HepG2 (cell line): ENCODE measurements around the gene P3H4. TPM values are rescaled to one million over a fixed set of nuclear protein-coding genes. Genes with fewer than 3 reads are reported as not detected.

ENCODE experiments used
- ATAC-seq: fragments of 200-7000 bp; cut with Tn5 transposase; 3 replicates; pipeline ENCODE4 v1.9.1; 2020; ENCODE audit warnings: mild to moderate bottlenecking, moderate library complexity
- BruUV-seq: library from RNA; stranded (reverse); fragments of 400-500 nt; replicated peaks from 2 replicates; lab custom pipeline; 2021; lab: Mats Ljungman, UMichigan
- CTCF ChIA-PET: fragments of 300-600 bp; formaldehyde crosslinking; extraction: SDS; loops from one replicate; lab custom pipeline; 2021; ENCODE audit warnings: low total read pairs, inconsistent platforms, low intra/inter-chr PET ratio; lab: Yijun Ruan, JAX
- POLR2A ChIA-PET: fragments of 350-600 bp; sonication (Branson Sonifier 250); formaldehyde crosslinking; loops from one replicate; lab custom pipeline; 2020; ENCODE audit warnings: antibody characterized with exemption, inconsistent platforms; lab: Yijun Ruan, JAX
- DNase-seq: peaks from one replicate; pipeline ENCODE4 v3.0.0-alpha.2; 2015; ENCODE audit warnings: low spot score
- FAIRE-seq: peaks from 3 replicates; lab custom pipeline; 2011; peaks lifted over from hg19 to GRCh38; lab: Jason Lieb, UNC
- H2AFZ ChIP-seq: one replicate; pipeline ENCODE4 v1.6.1; 2011; ENCODE audit warnings: low read length, inconsistent platforms
- H3K27ac ChIP-seq: fragments of 300-600 bp; 3 replicates; pipeline ENCODE4 v1.8.0; 2011; ENCODE audit warnings: mixed run types, mild to moderate bottlenecking, mixed read lengths, low read length, inconsistent platforms; ENCODE audit not compliant: insufficient read depth; ENCODE audit errors: extremely low read length
- H3K27me3 ChIP-seq, 2 experiments: fragments of 200-600 bp in 1 of 2; 2 replicates in 1 of 2; 3 replicates in 1 of 2; pipeline versions ENCODE4 v1.6.0 to v1.8.0; 2011; ENCODE audit warnings: low read length in 2 of 2, mild to moderate bottlenecking in 2 of 2, moderate library complexity in 2 of 2, inconsistent platforms in 1 of 2; ENCODE audit not compliant: insufficient read depth in 2 of 2, control insufficient read depth in 1 of 2
- H3K36me3 ChIP-seq, 2 experiments: fragments of 200-600 bp in 1 of 2; replicated peaks in 1 of 2; 2 replicates in 1 of 2; 3 replicates in 1 of 2; pipeline versions ENCODE4 v1.5.1 to v1.8.0; 2011; ENCODE audit warnings: low read length in 2 of 2, inconsistent platforms in 1 of 2; ENCODE audit not compliant: insufficient read depth in 2 of 2, control insufficient read depth in 1 of 2
- H3K4me1 ChIP-seq: 2 replicates; pipeline ENCODE4 v1.5.1; 2012; ENCODE audit warnings: low read length, inconsistent platforms; ENCODE audit not compliant: insufficient read depth
- H3K4me2 ChIP-seq: 2 replicates; pipeline ENCODE4 v1.6.0; 2011; ENCODE audit warnings: low read depth, low read length, inconsistent platforms
- H3K4me3 ChIP-seq, 3 experiments: fragments of 200-600 bp in 1 of 3; sonication (generic), shearing (Covaris generic) in 1 of 3; replicated peaks in 1 of 3; 2 replicates each; pipeline ENCODE4 v1.5.1; 2011 to 2016; ENCODE audit warnings: low read length in 3 of 3, inconsistent platforms in 2 of 3, low read depth in 2 of 3, mild to moderate bottlenecking in 2 of 3, control low read depth in 1 of 3, mixed read lengths in 1 of 3; ENCODE audit not compliant: insufficient read depth in 1 of 3
- H3K79me2 ChIP-seq: one replicate; pipeline ENCODE4 v1.6.1; 2011; ENCODE audit warnings: low read length, inconsistent platforms; ENCODE audit not compliant: insufficient read depth
- H3K9ac ChIP-seq: 2 replicates; pipeline ENCODE4 v1.6.0; 2011; ENCODE audit warnings: mild to moderate bottlenecking, low read depth, low read length, inconsistent platforms; ENCODE audit not compliant: insufficient read depth
- H3K9me3 ChIP-seq: 2 replicates; pipeline ENCODE4 v1.5.1; 2012; ENCODE audit warnings: mild to moderate bottlenecking, low read length
- H4K20me1 ChIP-seq: 2 replicates; pipeline ENCODE4 v1.6.0; 2011; ENCODE audit warnings: inconsistent platforms, mild to moderate bottlenecking, low read length, moderate library complexity; ENCODE audit not compliant: insufficient read depth
- ARNTL ChIP-seq: sonication (generic); formaldehyde crosslinking; IDR thresholded peaks from 2 replicates; pipeline ENCODE4 v1.4.0; 2020; ENCODE audit warnings: mild to moderate bottlenecking, missing genetic modification reagents
- FOXP1 ChIP-seq, 2 experiments: fragments of 450-650 bp in 1 of 2; IDR thresholded peaks; 2 replicates each; pipeline ENCODE4 v1.6.1; 2017 to 2018; ENCODE audit warnings: antibody characterized with exemption in 1 of 2
- KDM5A ChIP-seq: fragments of 200-600 bp; sonication (generic); IDR thresholded peaks from 2 replicates; pipeline ENCODE4 v1.7.0; 2018; ENCODE audit warnings: antibody characterized with exemption, mild to moderate bottlenecking, low read length, borderline replicate concordance
- PRPF4 ChIP-seq: fragments of 200-400 bp; formaldehyde crosslinking; IDR thresholded peaks from 2 replicates; pipeline ENCODE4 v1.6.1; 2016; ENCODE audit warnings: low read length, low read depth; ENCODE audit not compliant: poor library complexity, severe bottlenecking
- SP1 ChIP-seq, 2 experiments: fragments of 450-650 bp in 1 of 2; sonication (generic) in 1 of 2; formaldehyde crosslinking in 1 of 2; IDR thresholded peaks; 2 replicates each; pipeline versions ENCODE4 v1.4.0 to v1.6.1; 2016 to 2020; ENCODE audit warnings: missing genetic modification reagents in 1 of 2
- ZNF292 ChIP-seq: sonication (generic); formaldehyde crosslinking; IDR thresholded peaks from 2 replicates; pipeline ENCODE4 v1.8.1; 2022; ENCODE audit warnings: mild to moderate bottlenecking, low read depth, missing genetic modification reagents, borderline replicate concordance
- ZNF607 ChIP-seq: sonication (generic); formaldehyde crosslinking; IDR thresholded peaks from 2 replicates; pipeline ENCODE4 v1.5.1; 2020; ENCODE audit warnings: missing genetic modification reagents, mild to moderate bottlenecking, borderline replicate concordance
- ZNF746 ChIP-seq: sonication (generic); formaldehyde crosslinking; IDR thresholded peaks from 2 replicates; pipeline ENCODE4 v1.8.0; 2022; ENCODE audit warnings: mild to moderate bottlenecking, missing genetic modification reagents
- ZSCAN29 ChIP-seq: sonication (generic); formaldehyde crosslinking; conservative IDR thresholded peaks from 2 replicates; pipeline ENCODE4 v1.4.0; 2020; ENCODE audit warnings: mild to moderate bottlenecking, missing genetic modification reagents
- in situ Hi-C: cut with HindIII; loops from 2 replicates; pipeline ENCODE4 v1.10.0; 2017; ENCODE audit warnings: low pct_unique_long_range_greater_than_20kb; ENCODE audit not compliant: extremely low pct_ligation_motif_present
- intact Hi-C: fragments of 100-400 bp; cut with micrococcal nuclease; formaldehyde crosslinking; loops from one replicate; pipeline ENCODE4 v1.10.0; 2022; ENCODE audit not compliant: unreplicated experiment
- polyA plus RNA-seq, 8 experiments: library from polyadenylated mRNA; depleted of rRNA in 3 of 8; stranded (reverse) in 7 of 8; unstranded in 1 of 8; fragments of >200 nt; fragmentation: Illumina TruSeq in 4 of 8; extraction: Trizol in 4 of 8; gene quantifications; 2 replicates each; pipeline versions ENCODE4 v1.2.1 to v1.2.3, GENCODE V29; 2011 to 2016; ENCODE audit warnings: low read depth in 4 of 8, missing spikeins in 1 of 8, mixed read lengths in 1 of 8; ENCODE audit not compliant: insufficient read depth in 1 of 8
- total RNA-seq, 5 experiments: library from RNA; depleted of rRNA; stranded (reverse); fragments of >200 nt; fragmentation: Illumina TruSeq; extraction: Trizol; gene quantifications; 2 replicates each; pipeline ENCODE4 v1.2.3, GENCODE V29; 2016; ENCODE audit warnings: low read depth in 1 of 5
- TF ChIP-seq, protein P1 (sequence below): sonication (generic); formaldehyde crosslinking; IDR thresholded peaks from 2 replicates; pipeline ENCODE4 v1.8.0; 2022; ENCODE audit warnings: mild to moderate bottlenecking, missing genetic modification reagents
- TF ChIP-seq, protein P2 (sequence below): IDR thresholded peaks from 2 replicates; pipeline ENCODE4 v1.6.1; 2016
- TF ChIP-seq, protein P3 (sequence below): sonication (generic); formaldehyde crosslinking; IDR thresholded peaks from 2 replicates; pipeline ENCODE4 v1.4.0; 2020; ENCODE audit warnings: mild to moderate bottlenecking, missing genetic modification reagents
- TF ChIP-seq, protein P4 (sequence below): sonication (generic); formaldehyde crosslinking; IDR thresholded peaks from 2 replicates; pipeline ENCODE4 v1.4.0; 2020; ENCODE audit warnings: mild to moderate bottlenecking, missing genetic modification reagents
- TF ChIP-seq, protein P5 (sequence below): sonication (generic); formaldehyde crosslinking; IDR thresholded peaks from 2 replicates; pipeline ENCODE4 v1.8.1; 2023; ENCODE audit warnings: mild to moderate bottlenecking, missing genetic modification reagents

The P3H4 gene
- total and polyA plus RNA-seq, 2 of the 13 experiments (the other 11 are each of a cell fraction or from before 2014, with no cell fraction given): 37.1 to 50.6 TPM

DNA sequence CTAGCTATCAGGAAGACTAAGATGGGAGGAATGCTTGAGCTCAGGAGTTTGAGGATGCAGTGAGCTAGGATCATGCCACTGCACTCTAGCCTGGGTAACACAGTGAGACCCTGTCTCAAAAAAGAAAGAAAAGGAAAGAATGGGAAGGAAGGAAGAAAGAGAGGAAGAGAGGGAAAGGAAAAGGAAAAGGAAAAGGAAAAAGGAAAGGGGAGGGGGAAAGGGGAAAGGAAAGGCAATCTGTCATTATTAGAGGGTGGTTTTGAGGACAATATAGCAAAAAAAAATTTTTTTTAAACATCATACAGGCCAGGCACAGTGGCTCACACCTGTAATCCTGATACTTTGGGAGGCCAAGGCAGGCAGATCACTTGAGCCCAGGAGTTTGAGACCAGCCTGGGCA lies 45.6 kb downstream of the P3H4 start:
- Histone ChIP-seq H3K4me3 (no peak overlapping the region), H3K79me2 (no peaks in the 10 kb centered on the region), H3K4me1 (no peaks in the 10 kb centered on the region), H3K4me2 (no peak overlapping the region), H3K36me3 (peaks cover 38 to 71% of the 10 kb centered on the region in 2 experiments), H3K9me3 (no peaks in the 10 kb centered on the region), H3K9ac (no peak overlapping the region), H2AFZ (no peak overlapping the region), H3K27ac (no peak overlapping the region), H4K20me1 (no peaks in the 10 kb centered on the region), H3K27me3 (no peaks in the 10 kb centered on the region)
- ChIA-PET CTCF (no interaction called here), POLR2A (interaction anchor here (0.7 to 1.2 kb wide), 3 partner anchors 18 to 43 kb away, joined by 3 read pairs; partner anchors contain the start of gene JUP)
- in situ Hi-C loops: no loop called here
- DNase-seq (no peak), ATAC-seq (no peak), FAIRE-seq (no peak)
- BruUV-seq: no TSS peak
- intact Hi-C loops: no loop called here
- no peak for TF ChIP-seq ZNF607 (CRISPR knock-in tag)
- TF ChIP-seq, protein P1, sequence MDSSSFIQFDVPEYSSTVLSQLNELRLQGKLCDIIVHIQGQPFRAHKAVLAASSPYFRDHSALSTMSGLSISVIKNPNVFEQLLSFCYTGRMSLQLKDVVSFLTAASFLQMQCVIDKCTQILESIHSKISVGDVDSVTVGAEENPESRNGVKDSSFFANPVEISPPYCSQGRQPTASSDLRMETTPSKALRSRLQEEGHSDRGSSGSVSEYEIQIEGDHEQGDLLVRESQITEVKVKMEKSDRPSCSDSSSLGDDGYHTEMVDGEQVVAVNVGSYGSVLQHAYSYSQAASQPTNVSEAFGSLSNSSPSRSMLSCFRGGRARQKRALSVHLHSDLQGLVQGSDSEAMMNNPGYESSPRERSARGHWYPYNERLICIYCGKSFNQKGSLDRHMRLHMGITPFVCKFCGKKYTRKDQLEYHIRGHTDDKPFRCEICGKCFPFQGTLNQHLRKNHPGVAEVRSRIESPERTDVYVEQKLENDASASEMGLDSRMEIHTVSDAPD: no peak
- TF ChIP-seq, protein P2, sequence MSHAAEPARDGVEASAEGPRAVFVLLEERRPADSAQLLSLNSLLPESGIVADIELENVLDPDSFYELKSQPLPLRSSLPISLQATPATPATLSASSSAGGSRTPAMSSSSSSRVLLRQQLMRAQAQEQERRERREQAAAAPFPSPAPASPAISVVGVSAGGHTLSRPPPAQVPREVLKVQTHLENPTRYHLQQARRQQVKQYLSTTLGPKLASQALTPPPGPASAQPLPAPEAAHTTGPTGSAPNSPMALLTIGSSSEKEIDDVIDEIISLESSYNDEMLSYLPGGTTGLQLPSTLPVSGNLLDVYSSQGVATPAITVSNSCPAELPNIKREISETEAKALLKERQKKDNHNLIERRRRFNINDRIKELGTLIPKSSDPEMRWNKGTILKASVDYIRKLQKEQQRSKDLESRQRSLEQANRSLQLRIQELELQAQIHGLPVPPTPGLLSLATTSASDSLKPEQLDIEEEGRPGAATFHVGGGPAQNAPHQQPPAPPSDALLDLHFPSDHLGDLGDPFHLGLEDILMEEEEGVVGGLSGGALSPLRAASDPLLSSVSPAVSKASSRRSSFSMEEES (CRISPR knock-in tag): no peak
- no peak for TF ChIP-seq ZSCAN29
- TF ChIP-seq KDM5A: no peak
- TF ChIP-seq, protein P3, sequence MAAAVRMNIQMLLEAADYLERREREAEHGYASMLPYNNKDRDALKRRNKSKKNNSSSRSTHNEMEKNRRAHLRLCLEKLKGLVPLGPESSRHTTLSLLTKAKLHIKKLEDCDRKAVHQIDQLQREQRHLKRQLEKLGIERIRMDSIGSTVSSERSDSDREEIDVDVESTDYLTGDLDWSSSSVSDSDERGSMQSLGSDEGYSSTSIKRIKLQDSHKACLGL (CRISPR knock-in tag): no peak
- no peak for TF ChIP-seq FOXP1 (IDR thresholded peaks at IDR 0.05)
- TF ChIP-seq FOXP1 (CRISPR knock-in tag; IDR thresholded peaks at IDR 0.05): no peak
- no peak for TF ChIP-seq ZNF746 (CRISPR knock-in tag)
- no peak for TF ChIP-seq SP1 (IDR thresholded peaks at IDR 0.05)
- TF ChIP-seq SP1 (CRISPR knock-in tag; IDR thresholded peaks at IDR 0.05): no peak
- TF ChIP-seq, protein P4, sequence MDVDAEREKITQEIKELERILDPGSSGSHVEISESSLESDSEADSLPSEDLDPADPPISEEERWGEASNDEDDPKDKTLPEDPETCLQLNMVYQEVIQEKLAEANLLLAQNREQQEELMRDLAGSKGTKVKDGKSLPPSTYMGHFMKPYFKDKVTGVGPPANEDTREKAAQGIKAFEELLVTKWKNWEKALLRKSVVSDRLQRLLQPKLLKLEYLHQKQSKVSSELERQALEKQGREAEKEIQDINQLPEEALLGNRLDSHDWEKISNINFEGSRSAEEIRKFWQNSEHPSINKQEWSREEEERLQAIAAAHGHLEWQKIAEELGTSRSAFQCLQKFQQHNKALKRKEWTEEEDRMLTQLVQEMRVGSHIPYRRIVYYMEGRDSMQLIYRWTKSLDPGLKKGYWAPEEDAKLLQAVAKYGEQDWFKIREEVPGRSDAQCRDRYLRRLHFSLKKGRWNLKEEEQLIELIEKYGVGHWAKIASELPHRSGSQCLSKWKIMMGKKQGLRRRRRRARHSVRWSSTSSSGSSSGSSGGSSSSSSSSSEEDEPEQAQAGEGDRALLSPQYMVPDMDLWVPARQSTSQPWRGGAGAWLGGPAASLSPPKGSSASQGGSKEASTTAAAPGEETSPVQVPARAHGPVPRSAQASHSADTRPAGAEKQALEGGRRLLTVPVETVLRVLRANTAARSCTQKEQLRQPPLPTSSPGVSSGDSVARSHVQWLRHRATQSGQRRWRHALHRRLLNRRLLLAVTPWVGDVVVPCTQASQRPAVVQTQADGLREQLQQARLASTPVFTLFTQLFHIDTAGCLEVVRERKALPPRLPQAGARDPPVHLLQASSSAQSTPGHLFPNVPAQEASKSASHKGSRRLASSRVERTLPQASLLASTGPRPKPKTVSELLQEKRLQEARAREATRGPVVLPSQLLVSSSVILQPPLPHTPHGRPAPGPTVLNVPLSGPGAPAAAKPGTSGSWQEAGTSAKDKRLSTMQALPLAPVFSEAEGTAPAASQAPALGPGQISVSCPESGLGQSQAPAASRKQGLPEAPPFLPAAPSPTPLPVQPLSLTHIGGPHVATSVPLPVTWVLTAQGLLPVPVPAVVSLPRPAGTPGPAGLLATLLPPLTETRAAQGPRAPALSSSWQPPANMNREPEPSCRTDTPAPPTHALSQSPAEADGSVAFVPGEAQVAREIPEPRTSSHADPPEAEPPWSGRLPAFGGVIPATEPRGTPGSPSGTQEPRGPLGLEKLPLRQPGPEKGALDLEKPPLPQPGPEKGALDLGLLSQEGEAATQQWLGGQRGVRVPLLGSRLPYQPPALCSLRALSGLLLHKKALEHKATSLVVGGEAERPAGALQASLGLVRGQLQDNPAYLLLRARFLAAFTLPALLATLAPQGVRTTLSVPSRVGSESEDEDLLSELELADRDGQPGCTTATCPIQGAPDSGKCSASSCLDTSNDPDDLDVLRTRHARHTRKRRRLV (CRISPR knock-in tag): no peak
- no peak for TF ChIP-seq PRPF4
- TF ChIP-seq ZNF292: no peak
- TF ChIP-seq, protein P5, sequence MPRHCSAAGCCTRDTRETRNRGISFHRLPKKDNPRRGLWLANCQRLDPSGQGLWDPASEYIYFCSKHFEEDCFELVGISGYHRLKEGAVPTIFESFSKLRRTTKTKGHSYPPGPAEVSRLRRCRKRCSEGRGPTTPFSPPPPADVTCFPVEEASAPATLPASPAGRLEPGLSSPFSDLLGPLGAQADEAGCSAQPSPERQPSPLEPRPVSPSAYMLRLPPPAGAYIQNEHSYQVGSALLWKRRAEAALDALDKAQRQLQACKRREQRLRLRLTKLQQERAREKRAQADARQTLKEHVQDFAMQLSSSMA (CRISPR knock-in tag): no peak
- no peak for TF ChIP-seq ARNTL (CRISPR knock-in tag)
